Adrenal gland (tissue), 12 donors: Measurements from ENCODE around the gene TUBGCP6. TPM values are rescaled to one million over a fixed set of nuclear protein-coding genes. Genes with fewer than 3 reads are reported as not detected.

Experiments
- DNase-seq, 7 donors: peaks; one replicate each; pipeline ENCODE4 v3.0.0-alpha.2; 2019 to 2020
- H3K27ac ChIP-seq, 5 donors: fragments of 200-600 bp; sonication (generic) in 4 of 5; 1 replicate in 3 of 5; 2 replicates in 2 of 5; pipeline versions ENCODE4 v1.5.1 to v1.8.0; 2016 to 2020; ENCODE audit warnings: mild to moderate bottlenecking in 1 of 5
- H3K27me3 ChIP-seq: fragments of 200-600 bp; 2 replicates; pipeline ENCODE4 v1.8.0; 2021
- H3K36me3 ChIP-seq, 2 donors: fragments of 200-600 bp; replicated peaks in 1 of 2; 1 replicate in 1 of 2; 2 replicates in 1 of 2; pipeline versions ENCODE4 v1.5.1 to v1.8.0; 2018 to 2022
- H3K4me1 ChIP-seq, 2 donors: fragments of 200-600 bp; replicated peaks in 1 of 2; 1 replicate in 1 of 2; 2 replicates in 1 of 2; pipeline versions ENCODE4 v1.5.1 to v1.8.0; 2018 to 2021
- H3K4me3 ChIP-seq, 4 donors: fragments of 200-600 bp; sonication (generic) in 3 of 4; one replicate each; pipeline ENCODE4 v1.5.1; 2016 to 2018
- H3K9me3 ChIP-seq, 3 donors: fragments of 200-600 bp; sonication (generic) in 1 of 3; replicated peaks in 1 of 3; 1 replicate in 2 of 3; 2 replicates in 1 of 3; pipeline versions ENCODE4 v1.5.1 to v1.8.0; 2016 to 2021
- POLR2A ChIP-seq, 2 donors: fragments of 450-650 bp; IDR thresholded peaks; one replicate each; pipeline ENCODE4 v1.6.1; 2017; ENCODE audit warnings: antibody characterized with exemption in 2 of 2, mild to moderate bottlenecking in 2 of 2, moderate library complexity in 1 of 2
- WGBS, 4 donors: extraction: QIAGEN DNeasy Blood & Tissue Kit in 2 of 4; methylation state at CpG; one replicate each; pipeline versions ENCODE4 v1.1.5 to v1.1.7; 2013 to 2017; 5-methylcytosine and 5-hydroxymethylcytosine counted together
- intact Hi-C, 2 donors: fragments of 100-400 bp; cut with DNase I; formaldehyde crosslinking; loops; one replicate each; pipeline versions ENCODE4 v1.14.1 to v1.15.0; 2022 to 2023
- polyA plus RNA-seq, 3 donors: library from polyadenylated mRNA; stranded (reverse); fragments of 200-250 nt in 2 of 3; fragments of 350-450 nt in 1 of 3; fragmentation: Illumina TruSeq in 1 of 3; extraction: RNeasy Lipid Tissue Mini Kit (QIAGEN cat#74804) in 1 of 3; gene quantifications; one replicate each; pipeline ENCODE4 v1.2.3, GENCODE V29; 2013 to 2014
- total RNA-seq, 9 donors: library from RNA; depleted of rRNA in 4 of 9; stranded (reverse); fragments of >200 nt in 4 of 9; fragments of 120-200 nt in 1 of 9; fragmentation: NEBNext Ultra II Directional in 1 of 9; extraction: Animal tissue kit (Norgen Biotek cat#: 25700) in 1 of 9; gene quantifications; one replicate each; pipeline versions ENCODE4 v1.1.0 to v1.2.4, GENCODE V29; 2013 to 2023
- TF ChIP-seq, protein P1 (sequence below), 6 experiments: fragments of 450-650 bp in 4 of 6; fragments of 200-600 bp in 2 of 6; sonication (generic) in 1 of 6; IDR thresholded peaks; 1 replicate in 5 of 6; 2 replicates in 1 of 6; pipeline versions ENCODE4 v1.5.1 to v1.8.0; 2016 to 2021; ENCODE audit warnings: antibody characterized with exemption in 6 of 6, mild to moderate bottlenecking in 2 of 6, moderate library complexity in 1 of 6
- donor health status: healthy with polysubstance abuse.
- donor health status: Bipolar disorder and iron deficiency.
- donor health status: DM: yes; HTN: yes; CAD: no.
- donor health status: DM: no; HTN: no; CAD: no.
- donor health status: DM: no; HTN: no; CAD: no.
- donor health status: DM: yes; HTN: yes; CAD: no.

The TUBGCP6 gene
- total and polyA plus RNA-seq, 12 donors: 8.3 to 171 (median 47.4) TPM

GRCh38 chr22:50292643-50293440 lies 48.0 kb upstream of the TUBGCP6 start:
- peak overlapping the region in 1 of 4 donors; percentile 19 for H3K4me3 ChIP-seq
- H3K9me3 ChIP-seq: no peaks in the 10 kb centered on the region
- peaks cover 0 to 28% of the 10 kb centered on the region in 2 donors for H3K36me3 ChIP-seq
- TF ChIP-seq, protein P1, sequence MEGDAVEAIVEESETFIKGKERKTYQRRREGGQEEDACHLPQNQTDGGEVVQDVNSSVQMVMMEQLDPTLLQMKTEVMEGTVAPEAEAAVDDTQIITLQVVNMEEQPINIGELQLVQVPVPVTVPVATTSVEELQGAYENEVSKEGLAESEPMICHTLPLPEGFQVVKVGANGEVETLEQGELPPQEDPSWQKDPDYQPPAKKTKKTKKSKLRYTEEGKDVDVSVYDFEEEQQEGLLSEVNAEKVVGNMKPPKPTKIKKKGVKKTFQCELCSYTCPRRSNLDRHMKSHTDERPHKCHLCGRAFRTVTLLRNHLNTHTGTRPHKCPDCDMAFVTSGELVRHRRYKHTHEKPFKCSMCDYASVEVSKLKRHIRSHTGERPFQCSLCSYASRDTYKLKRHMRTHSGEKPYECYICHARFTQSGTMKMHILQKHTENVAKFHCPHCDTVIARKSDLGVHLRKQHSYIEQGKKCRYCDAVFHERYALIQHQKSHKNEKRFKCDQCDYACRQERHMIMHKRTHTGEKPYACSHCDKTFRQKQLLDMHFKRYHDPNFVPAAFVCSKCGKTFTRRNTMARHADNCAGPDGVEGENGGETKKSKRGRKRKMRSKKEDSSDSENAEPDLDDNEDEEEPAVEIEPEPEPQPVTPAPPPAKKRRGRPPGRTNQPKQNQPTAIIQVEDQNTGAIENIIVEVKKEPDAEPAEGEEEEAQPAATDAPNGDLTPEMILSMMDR (IDR thresholded peaks at IDR 0.05): no peak
- no peak for TF ChIP-seq POLR2A (IDR thresholded peaks at IDR 0.05)
- intact Hi-C loops: no loop called here
- WGBS, 4 donors: 50 to 83% (median 56%) methylated on average over 10 to 29 of the region's 29 CpGs
- DNase-seq: no peak
- peak overlapping the region in 4 of 5 donors; percentile 37 to 91 (median 59) for H3K27ac ChIP-seq
- no peaks in the 10 kb centered on the region for H3K27me3 ChIP-seq
- H3K4me1 ChIP-seq: peaks cover 39 to 48% of the 10 kb centered on the region in 2 donors

GRCh38 chr22:50289942-50290630 lies 45.3 kb upstream of the TUBGCP6 start:
- Histone ChIP-seq H3K27ac (no peak overlapping the region), H3K27me3 (no peaks in the 10 kb centered on the region), H3K36me3 (peaks cover 0 to 51% of the 10 kb centered on the region in 2 donors), H3K4me3 (no peak overlapping the region), H3K9me3 (no peaks in the 10 kb centered on the region), H3K4me1 (peaks cover 20 to 27% of the 10 kb centered on the region in 2 donors)
- WGBS, 4 donors: 90 to 94% (median 92%) methylated on average over 21 to 37 of the region's 37 CpGs
- DNase-seq: no peak
- TF ChIP-seq, protein P1 (IDR thresholded peaks at IDR 0.05): no peak
- TF ChIP-seq POLR2A (IDR thresholded peaks at IDR 0.05): no peak
- intact Hi-C loops: no loop called here

DNA sequence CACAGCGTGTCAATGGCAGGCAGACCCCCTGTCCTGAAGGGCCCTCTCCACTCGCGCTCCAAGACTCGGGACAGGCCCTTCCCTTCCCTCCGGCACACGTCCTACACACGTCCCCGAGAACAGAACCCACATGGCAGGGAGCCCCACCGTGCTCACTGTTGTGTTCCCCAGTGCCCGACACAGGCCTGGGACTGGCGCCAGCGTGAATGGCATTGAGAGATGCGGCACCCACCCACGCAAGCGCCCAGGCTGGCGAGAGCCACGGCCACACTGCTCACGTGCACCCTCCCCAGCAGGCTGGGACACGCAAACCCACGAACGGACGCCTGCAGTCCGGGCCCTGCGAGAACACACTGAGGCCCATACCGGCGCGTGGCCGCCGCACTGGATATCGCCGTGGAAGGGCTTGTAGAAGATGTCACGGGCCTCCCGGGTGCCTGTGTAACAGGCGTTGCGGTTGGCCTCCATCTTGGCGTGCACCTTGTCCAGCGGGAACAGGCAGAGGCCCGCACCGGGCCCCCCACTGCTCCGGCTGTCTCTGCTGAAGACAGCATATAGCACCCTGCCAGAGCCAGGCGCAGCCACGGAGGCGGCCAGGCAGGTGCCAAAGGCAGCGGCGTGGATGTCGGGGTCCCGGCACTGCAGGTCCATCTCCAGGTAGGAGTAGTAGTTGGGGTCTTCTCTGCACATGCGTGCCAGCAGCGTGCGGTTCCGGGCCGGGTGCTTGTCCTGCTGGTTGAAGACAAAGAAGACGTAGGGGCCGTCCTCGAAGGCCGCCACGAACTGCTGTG lies 44.5 kb upstream of the TUBGCP6 start:
- peaks cover 20 to 21% of the 10 kb centered on the region in 2 donors for H3K4me1 ChIP-seq
- H3K9me3 ChIP-seq: no peaks in the 10 kb centered on the region
- 79 to 92% (median 83%) methylated on average over 26 to 57 of the region's 57 CpGs for WGBS, 4 donors
- no peak for DNase-seq
- TF ChIP-seq, protein P1 (IDR thresholded peaks at IDR 0.05): no peak
- no peak for TF ChIP-seq POLR2A (IDR thresholded peaks at IDR 0.05)
- H3K27ac ChIP-seq: no peak overlapping the region
- H3K27me3 ChIP-seq: no peaks in the 10 kb centered on the region
- intact Hi-C loops: no loop called here
- H3K36me3 ChIP-seq: peaks cover 0 to 57% of the 10 kb centered on the region in 2 donors
- H3K4me3 ChIP-seq: no peak overlapping the region

- intact Hi-C loops: no loop called here
- peaks cover 6 to 8% of the 10 kb centered on the region in 2 donors for H3K4me1 ChIP-seq
- no peaks in the 10 kb centered on the region for H3K27me3 ChIP-seq
- H3K9me3 ChIP-seq: no peaks in the 10 kb centered on the region
- TF ChIP-seq, protein P1 (IDR thresholded peaks at IDR 0.05): no peak
- no peak for TF ChIP-seq POLR2A (IDR thresholded peaks at IDR 0.05)
- no peak overlapping the region for H3K4me3 ChIP-seq
- WGBS, 4 donors: 94 to 95% methylated on average over 31 of the region's 31 CpGs; no CpG with 5 or more reads in 2 of the 4 donors
- H3K27ac ChIP-seq: no peak overlapping the region
- no peak for DNase-seq
- peaks cover 0 to 72% of the 10 kb centered on the region in 2 donors for H3K36me3 ChIP-seq
Measured at GRCh38 chr22:50287731-50288130, 42.9 kb upstream of the TUBGCP6 start.
